KOPT-K1 (cell line): Measurements from ENCODE around the gene MZB1.
"Not testable (repeated sequence)": the region's sequence is repeated elsewhere in the genome, so short reads cannot be mapped to it uniquely, and the experiment has no call there.

ENCODE experiments used
- H3K27ac ChIP-seq: fragments of 200-600 bp; sonication (generic); 2 replicates; pipeline ENCODE4 v1.5.1; 2016; ENCODE audit warnings: antibody characterized with exemption, mild to moderate bottlenecking, low read depth, low read length; ENCODE audit not compliant: poor library complexity, severe bottlenecking
- H3K36me3 ChIP-seq: fragments of 200-600 bp; sonication (generic); 2 replicates; pipeline ENCODE4 v1.5.1; 2017; ENCODE audit warnings: antibody characterized with exemption, mild to moderate bottlenecking, low read length, moderate library complexity; ENCODE audit not compliant: insufficient read depth
- H3K9me3 ChIP-seq: fragments of 200-600 bp; sonication (generic); 2 replicates; pipeline ENCODE4 v1.5.1; 2017; ENCODE audit warnings: antibody characterized with exemption, low read length, mild to moderate bottlenecking; ENCODE audit not compliant: insufficient read depth, poor library complexity, severe bottlenecking

Gene MZB1

GRCh38 chr5:139390639-139391569 lies 1.2 kb upstream of the MZB1 start:
- Histone ChIP-seq H3K9me3 (no peaks in the 10 kb centered on the region), H3K36me3 (peaks cover 39% of the 10 kb centered on the region), H3K27ac (peak overlapping the region; percentile 100)

- H3K36me3 ChIP-seq: peaks cover 31% of the 10 kb centered on the region
- H3K9me3 ChIP-seq: no peaks in the 10 kb centered on the region
- H3K27ac ChIP-seq: peak overlapping the region; percentile 100
Observed at GRCh38 chr5:139388198-139388821, 1.4 kb downstream of the MZB1 start.

GRCh38 chr5:139387611-139388197 lies 2.0 kb downstream of the MZB1 start:
- Histone ChIP-seq H3K9me3 (no peaks in the 10 kb centered on the region), H3K36me3 (peaks cover 31% of the 10 kb centered on the region), H3K27ac (peak overlapping the region; percentile 100)

GRCh38 chr5:139386956-139387355 lies 2.8 kb downstream of the MZB1 start:
- Histone ChIP-seq H3K36me3 (peaks cover 31% of the 10 kb centered on the region), H3K27ac (peak overlapping the region; percentile 100)
- not testable (repeated sequence) for H3K9me3 ChIP-seq

- no peaks in the 10 kb centered on the region for H3K9me3 ChIP-seq
- peaks cover 31% of the 10 kb centered on the region for H3K36me3 ChIP-seq
- H3K27ac ChIP-seq: peak overlapping the region; percentile 100
Observed at GRCh38 chr5:139386050-139386438, 3.7 kb downstream of the MZB1 start.

GRCh38 chr5:139385061-139386049 lies 4.4 kb downstream of the MZB1 start:
- H3K9me3 ChIP-seq: no peaks in the 10 kb centered on the region
- H3K36me3 ChIP-seq: peaks cover 31% of the 10 kb centered on the region
- H3K27ac ChIP-seq: peak overlapping the region; percentile 100

GRCh38 chr5:139384591-139385051 lies 5.1 kb downstream of the MZB1 start:
- H3K36me3 ChIP-seq: peaks cover 31% of the 10 kb centered on the region
- no peaks in the 10 kb centered on the region for H3K9me3 ChIP-seq
- peak overlapping the region; percentile 100 for H3K27ac ChIP-seq

- H3K36me3 ChIP-seq: peaks cover 27% of the 10 kb centered on the region
- H3K27ac ChIP-seq: peak overlapping the region; percentile 100
- no peaks in the 10 kb centered on the region for H3K9me3 ChIP-seq
Observed at GRCh38 chr5:139383993-139384590, 5.6 kb downstream of the MZB1 start.

GRCh38 chr5:139383275-139383992 lies 6.3 kb downstream of the MZB1 start, which contains the start of gene SLC23A1:
Gene SLC23A1 (minus strand): TSS chr5:139383297. CDS start chr5:139383253, 44 bp downstream.
- Histone ChIP-seq H3K9me3 (no peaks in the 10 kb centered on the region), H3K36me3 (peaks cover 26% of the 10 kb centered on the region), H3K27ac (peak within 1 kb of the TSS; percentile 100)

- H3K36me3 ChIP-seq: peaks cover 24% of the 10 kb centered on the region
- H3K27ac ChIP-seq: peak overlapping the region; percentile 13
- H3K9me3 ChIP-seq: no peaks in the 10 kb centered on the region
Observed at GRCh38 chr5:139382807-139383206, 6.9 kb downstream of the MZB1 start.

GRCh38 chr5:139381837-139382761 lies 7.6 kb downstream of the MZB1 start:
- Histone ChIP-seq H3K27ac (peak overlapping the region; percentile 13), H3K36me3 (peaks cover 23% of the 10 kb centered on the region)

GRCh38 chr5:139379626-139380449 lies 9.9 kb downstream of the MZB1 start:
- Histone ChIP-seq H3K27ac (no peak overlapping the region), H3K36me3 (peaks cover 18% of the 10 kb centered on the region; the same call in 1 of the 2 replicates), H3K9me3 (no peaks in the 10 kb centered on the region)

More at GRCh38 chr5:139381837-139382761, 7.6 kb downstream of the MZB1 start:
- H3K9me3 ChIP-seq: no peaks in the 10 kb centered on the region
